Fibroblast of skin of back (primary cell): ENCODE results near the gene GMPPB.

Experiments
- DNase-seq: peaks from one replicate; pipeline ENCODE4 v3.0.0-alpha.2; 2013

The GMPPB gene

GRCh38 chr3:49727924-49728361, 4.2 kb upstream of the GMPPB start:
- no peak for DNase-seq

DNA sequence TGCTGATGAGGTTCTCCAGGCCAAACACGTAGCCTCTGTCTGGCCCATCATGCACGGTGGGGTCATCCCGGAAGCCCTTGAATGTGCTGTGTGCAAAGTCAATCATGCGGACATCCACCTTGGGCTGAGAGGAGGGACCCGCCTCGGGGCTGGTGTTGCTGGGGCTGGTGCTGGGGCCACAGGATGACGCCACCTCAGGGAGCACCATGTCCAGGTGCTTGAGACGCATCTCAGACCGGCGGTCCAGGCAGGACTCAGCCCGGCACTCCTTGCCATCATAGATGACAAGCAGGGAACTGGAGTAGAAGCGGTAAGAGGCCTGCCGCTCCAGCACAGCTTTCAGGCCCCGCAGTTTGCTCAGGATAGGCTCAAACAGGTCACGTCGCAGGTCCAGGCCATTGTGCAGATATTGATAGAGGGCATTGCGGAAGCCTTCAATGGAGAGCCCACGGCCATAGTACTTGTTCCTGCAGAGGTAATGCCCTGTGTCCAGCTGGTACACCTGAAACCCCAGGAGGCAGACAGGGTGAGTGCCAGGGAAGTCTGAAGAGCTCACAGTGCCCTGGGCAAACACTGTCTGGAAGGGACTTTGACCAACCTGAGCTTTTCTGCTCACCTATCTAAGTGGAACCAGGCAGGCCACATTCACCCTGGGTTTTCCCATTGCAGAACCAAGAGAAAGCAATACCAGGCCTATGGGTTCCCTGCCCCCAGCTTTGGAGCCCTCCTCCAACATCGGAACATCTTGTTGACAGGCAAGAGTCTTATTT, 3.6 kb upstream of the GMPPB start:
- DNase-seq = no peak

GRCh38 chr3:49725906-49726681, 2.3 kb upstream of the GMPPB start:
- DNase-seq = no peak

GRCh38 chr3:49724586-49724985, 835 bp upstream of the GMPPB start:
- DNase-seq = no peak

GRCh38 chr3:49723296-49723627, 489 bp downstream of the GMPPB start:
- peak; percentile 38 for DNase-seq

DNA sequence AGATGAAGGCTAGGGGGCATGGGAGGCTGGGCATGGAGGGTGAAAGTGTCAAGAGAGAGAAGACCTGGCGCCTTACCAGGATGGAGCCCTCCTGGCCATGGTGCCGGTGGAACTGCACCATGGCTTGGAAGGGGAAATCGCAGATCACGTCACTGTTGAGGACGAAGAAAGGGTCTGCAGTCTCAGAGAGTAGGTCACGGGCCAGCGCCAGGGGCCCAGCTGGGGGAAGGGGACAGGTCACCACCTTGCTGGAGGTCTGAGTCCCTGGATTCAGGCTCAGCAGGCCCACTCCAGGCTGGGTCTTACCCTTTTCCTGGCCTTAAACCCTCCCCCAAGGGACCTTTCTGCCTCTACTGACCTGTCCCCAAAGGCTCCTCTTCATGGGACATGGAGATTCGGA, 855 bp downstream of the GMPPB start:
- no peak for DNase-seq

- DNase-seq = no peak
Measured at GRCh38 chr3:49721896-49722781, 1.6 kb downstream of the GMPPB start.

GRCh38 chr3:49721596-49721895, 2.2 kb downstream of the GMPPB start:
- no peak for DNase-seq

- no peak for DNase-seq
Measured at GRCh38 chr3:49720855-49721595, 2.7 kb downstream of the GMPPB start.

DNA sequence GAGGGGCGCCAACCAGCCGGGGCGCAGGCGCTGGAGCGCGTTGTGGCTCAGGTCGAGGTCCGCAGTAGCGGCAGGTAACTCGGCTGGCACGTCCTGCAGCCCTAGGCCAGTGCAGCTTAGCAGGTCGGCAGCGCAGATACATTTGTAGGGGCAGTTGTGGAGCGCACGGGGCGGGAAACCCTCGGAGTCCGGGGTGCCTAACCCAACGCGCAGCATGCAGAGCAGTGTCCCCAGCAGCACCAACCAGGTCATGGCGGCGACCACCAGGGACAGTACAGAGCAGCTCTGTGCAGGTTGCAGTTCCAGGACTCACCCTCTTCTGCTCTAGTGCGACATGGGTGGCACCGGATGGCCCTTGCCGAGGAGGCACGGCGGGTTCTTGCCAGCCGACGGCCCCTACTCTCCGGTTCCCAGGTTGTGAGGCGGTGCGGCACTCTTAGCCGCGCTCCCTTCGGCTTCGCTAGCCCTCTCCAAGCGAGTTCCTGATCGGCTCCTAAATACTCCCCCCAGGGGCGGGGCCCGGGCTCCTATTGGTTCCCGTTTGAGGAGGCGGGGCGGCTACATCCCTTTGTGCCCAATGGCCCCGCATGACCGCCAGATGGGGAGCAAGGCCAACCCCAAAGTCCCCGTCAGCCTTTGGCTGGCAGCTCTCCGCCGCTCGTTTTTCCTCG, 4.4 kb downstream of the GMPPB start, which contains the start of gene AMIGO3:
Gene AMIGO3 (minus strand): TSS at position 471 of the 671 bp plus-strand sequence. CDS start 219 bp downstream, at position 252.
- peak; percentile 92 for DNase-seq

DNA sequence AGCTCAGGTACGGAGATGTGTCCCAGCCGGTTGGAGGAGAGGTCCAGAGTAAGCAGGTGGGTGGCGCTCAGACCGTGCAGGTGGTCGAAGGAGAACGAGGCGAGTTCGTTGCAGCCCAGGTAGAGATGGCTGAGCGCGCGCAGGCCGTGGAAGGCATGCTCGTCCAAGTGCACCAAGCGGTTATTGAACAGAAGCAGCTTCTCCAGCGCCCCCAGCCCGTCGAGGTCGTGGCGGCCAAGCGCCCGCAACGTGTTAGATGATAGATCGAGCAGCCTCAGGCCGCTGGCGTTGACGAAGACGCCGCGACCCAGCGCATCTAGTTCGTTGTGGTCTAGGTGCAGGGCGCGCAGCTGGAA, 4.9 kb downstream of the GMPPB start:
- no peak for DNase-seq

GRCh38 chr3:49717959-49718857, 5.5 kb downstream of the GMPPB start:
- DNase-seq = no peak

- DNase-seq = no peak
Measured at GRCh38 chr3:49717211-49717958, 6.4 kb downstream of the GMPPB start.

DNA sequence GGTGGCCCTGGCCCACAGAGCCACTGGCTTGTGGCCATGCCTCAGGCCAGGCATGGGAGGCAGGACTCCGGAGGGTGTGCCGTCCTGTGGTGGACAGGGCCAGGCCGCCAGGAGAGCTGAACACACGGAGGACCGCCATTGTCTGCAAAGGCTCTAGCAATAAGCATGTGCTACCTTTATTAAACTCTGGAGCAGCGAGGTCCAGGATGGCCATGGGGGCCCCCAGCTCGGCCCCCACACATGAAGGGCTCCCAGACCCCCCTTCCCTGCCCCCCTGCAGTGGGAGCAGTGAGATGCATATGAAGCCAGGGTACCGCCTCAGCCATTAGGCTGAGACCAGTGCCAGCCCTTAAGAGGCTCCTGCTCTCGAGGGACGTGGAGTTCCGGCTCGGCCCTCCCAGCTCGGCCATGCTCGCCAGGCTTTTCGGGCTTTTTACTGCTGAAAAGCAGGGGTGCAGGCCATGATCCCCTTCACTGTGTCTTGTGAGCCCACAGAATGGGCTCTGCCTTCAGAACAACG, 7.0 kb downstream of the GMPPB start:
- DNase-seq = no peak

- no peak for DNase-seq
Measured at GRCh38 chr3:49716169-49716568, 7.6 kb downstream of the GMPPB start.

- DNase-seq = no peak
Measured at GRCh38 chr3:49715611-49716121, 8.1 kb downstream of the GMPPB start.

- DNase-seq = no peak
Measured at GRCh38 chr3:49714728-49715550, 8.8 kb downstream of the GMPPB start.

GRCh38 chr3:49713336-49714105, 10.2 kb downstream of the GMPPB start:
- no peak for DNase-seq
